NCI-H1436 treated with DMSO at 0.1 percent for 48 hours (cell line): Measurements from ENCODE around the gene RFESD.
A peak's percentile ranks its signal among the peaks of the same experiment; 100 is the strongest.

Experiments used
- DNase-seq: peaks from one replicate; lab custom pipeline; 2025; lab: John Stamatoyannopoulos, UW

The RFESD gene

DNA sequence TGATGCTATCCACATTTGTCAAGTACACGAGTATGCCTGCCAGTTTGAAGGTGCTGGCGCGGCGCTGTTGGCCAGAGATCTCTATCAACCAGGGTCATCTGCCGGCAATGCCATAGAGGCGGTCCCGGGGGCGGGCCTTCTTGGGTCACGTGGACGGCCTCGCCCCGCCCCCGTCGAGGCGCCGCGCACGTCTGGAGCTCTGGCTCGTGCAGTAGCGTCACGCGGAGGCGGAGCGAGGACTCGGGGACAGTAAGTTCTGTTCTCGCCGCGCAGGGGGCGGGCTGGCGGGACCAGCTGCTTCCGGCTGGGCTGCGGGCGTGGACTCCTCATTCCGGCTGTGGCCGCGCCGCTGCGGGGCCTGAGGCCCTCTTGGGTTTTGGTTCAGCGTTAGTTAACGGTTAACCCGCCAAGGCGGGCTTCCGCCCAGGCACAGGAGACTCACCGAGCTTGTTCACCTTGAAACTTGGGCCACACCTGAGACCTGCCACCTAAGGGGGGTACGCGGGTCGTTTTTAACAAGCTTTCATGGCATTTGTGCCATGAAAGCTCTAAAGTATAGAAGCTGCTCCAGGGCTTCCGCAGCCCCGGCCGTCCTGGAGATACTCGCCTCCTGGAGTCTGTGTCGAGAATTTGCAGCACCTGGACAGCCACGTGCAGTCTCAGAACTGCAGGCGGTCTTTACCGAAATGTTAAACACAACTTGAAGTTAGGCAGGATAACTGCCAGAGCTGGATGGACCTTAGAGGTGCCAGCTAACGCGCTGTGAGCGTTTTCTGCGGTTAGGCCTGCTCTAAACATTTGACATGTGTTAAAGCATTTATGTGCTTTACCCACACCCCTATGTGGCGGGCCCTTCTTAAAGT, at the start of gene RFESD:
Gene RFESD, plus strand, starts transcription at position 209 of the 863 bp plus-strand sequence. CDS start 5,495 bp downstream, outside the sequence.
- DNase-seq = peak; percentile 90

DNA sequence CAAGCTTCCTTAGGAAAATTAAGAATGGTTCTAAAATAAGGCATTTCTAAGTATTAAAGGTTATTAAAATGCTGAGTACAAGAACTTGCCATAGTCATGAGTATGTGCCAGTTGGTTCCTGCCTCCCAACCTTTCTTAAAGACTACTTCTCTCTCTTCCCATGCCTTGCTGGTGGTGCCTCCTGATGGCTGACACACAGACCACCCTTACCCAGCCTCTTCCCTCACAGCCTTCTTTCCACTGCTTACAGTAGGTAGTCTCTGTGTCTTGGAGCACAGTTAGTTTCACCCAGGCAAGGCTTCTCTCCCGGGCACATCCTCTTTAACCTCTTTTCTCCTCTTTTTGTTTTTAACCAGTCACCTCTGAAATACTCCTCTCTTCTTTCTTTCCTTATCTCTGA, 47.3 kb upstream of the RFESD start:
- DNase-seq = no peak

DNA sequence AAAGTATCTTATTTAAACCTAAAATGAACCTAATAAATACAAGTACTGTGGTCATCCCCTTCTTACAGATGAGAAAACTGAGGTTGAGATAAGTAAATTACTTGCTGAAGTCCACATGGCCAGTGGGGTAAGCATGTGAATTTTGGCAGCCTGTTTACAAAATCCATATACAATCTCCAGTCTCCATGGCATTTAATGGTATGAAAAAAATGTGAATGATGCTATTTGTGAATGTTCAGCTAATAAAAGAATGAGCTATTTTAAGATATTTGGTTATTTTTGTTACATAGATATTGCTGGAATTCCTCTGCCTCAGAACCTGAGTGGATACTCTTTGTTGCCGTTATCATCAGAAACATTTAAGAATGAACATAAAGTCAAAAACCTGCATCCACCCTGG, 46.0 kb upstream of the RFESD start:
- DNase-seq = no peak

DNA sequence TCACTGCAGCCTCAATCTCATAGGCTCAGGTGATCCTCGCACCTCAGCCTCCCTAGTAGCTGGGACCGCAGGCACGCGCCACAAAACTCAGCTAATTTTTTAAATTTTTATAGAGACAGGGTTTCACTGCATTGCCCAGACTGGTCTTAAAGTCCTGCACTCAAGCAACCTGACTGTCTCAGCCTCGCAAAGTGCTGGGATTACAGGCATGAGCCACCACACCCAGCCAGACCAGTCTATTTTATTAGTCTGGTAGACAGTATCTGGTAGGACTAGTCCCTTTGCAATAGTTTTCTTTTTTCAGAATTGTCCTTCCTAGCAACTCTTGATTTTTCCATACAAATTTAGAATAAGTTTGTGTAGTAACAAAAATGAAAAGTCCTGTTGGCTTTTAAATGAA, 40.8 kb upstream of the RFESD start:
- DNase-seq = no peak

DNA sequence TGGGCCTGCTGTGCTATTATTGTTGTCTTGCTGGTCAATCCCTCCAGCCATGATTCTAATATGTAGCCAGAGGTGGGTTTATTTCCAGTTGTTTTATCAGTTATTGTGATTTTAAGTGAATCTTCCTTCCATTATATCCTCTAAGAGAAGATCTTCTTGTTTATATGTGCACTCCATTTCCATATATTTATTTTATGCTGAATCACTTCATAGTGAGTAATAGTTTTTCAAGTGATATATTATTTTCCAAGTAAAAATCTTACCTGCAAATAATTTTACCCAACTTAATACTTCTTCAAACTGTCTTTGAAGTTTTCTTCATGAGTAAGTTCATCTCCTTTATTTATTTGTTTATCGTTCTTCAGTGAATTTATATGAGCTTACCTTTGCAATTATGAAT, 40.2 kb upstream of the RFESD start:
- no peak for DNase-seq

DNA sequence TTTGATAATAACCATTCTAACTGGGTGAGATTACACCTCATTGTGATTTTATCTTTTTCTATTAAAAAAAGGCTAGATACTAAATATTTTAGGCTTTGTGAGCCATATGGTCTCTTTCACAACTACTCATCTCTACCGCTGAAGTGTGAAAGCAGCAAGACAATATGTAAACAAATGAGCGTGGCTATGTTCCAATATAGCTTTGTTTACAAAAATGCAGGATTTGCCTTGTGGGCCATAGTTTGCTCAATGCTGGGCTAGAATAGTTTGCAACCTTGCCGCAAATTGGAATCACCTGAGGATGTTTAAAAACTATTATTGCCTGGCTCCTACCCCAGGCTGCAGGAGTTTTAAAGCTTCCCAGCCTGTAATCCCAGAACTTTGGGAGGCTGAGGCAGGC, 36.9 kb upstream of the RFESD start:
- no peak for DNase-seq

DNA sequence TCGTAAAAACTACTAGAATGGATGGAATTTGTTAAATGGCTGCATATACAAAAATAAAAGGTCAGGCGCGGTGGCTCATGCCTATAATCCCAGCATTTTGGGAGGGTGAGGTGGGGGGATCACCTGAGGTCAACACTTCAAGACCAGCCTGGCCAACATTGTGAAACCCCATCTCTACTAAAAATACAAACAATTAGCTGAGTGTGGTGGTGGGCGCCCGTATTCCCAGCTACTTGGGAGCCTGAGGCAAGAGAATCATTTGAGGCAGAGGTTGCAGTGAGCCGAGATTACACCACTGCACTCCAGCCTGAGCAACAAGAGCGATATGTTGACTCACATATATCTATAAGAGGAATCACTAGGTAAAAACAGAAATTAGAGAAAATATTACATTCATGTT, 36.0 kb upstream of the RFESD start:
- DNase-seq = no peak

DNA sequence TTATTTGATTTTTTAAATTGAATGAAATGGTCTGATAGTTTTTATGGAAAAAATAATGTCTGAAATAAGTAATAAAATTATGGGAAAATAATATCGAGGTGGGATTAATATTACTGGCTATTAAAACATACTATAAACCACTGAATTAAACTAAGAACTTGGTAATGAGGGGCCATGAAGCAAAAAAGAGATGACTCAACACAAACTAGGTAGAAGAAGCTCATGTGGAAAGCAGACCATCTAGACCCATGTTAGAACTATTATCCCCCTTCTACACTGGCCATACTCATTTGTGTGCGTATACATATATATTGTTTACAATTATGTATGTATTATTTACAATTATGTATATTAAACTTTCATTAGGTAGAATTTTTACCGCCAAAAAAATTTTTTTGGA, 35.2 kb upstream of the RFESD start:
- DNase-seq = no peak

DNA sequence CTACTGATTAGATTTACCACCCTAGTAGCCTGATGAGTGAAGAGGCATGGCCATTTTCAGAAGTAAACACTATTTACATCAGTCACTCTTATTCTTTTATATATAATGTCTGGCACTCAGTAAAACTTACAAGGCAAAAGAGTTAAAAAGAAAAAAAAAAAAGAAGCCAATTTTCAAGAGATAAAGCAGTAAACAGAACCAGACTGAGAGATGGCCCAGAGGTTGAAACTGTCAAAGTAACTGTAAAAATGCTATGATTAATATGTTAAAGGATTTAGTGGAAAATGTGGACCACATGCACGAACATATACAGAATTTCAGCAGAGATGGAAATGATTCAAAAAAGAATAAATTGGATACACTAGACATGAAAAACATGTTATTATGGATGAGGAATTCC, 33.1 kb upstream of the RFESD start:
- no peak for DNase-seq

DNA sequence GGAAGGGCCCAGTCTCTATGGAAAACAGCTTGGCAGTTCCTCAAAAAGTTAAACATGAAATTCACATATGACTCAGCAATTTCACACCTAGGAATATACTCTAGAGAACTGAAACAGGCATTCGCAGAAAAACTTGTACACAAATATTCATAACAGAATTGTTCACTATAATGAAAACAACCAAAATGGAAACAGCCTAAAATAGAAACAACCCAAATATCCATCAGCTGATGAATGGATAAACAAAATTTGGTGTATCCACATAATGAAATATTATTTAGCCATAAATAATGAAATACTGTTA, 31.5 kb upstream of the RFESD start:
- DNase-seq = no peak

DNA sequence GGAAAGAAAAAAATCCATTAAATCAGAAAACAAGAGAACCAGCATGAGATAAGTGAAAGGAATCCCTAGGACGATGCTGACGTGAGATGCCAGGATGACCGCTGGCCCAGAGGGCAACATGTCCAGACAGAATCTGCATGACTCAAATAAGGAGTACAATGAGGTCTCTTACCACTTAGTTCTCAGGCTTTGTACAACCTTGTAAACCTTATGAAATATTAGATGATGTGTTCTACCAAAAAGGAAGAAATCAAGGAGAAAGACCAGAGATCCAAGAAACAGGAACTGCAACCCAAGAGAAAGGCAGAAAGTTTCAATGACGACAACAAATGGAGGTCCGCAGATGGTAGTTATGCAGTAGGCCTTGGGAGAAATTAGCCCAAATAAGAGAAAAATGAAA, 29.5 kb upstream of the RFESD start:
- no peak for DNase-seq

DNA sequence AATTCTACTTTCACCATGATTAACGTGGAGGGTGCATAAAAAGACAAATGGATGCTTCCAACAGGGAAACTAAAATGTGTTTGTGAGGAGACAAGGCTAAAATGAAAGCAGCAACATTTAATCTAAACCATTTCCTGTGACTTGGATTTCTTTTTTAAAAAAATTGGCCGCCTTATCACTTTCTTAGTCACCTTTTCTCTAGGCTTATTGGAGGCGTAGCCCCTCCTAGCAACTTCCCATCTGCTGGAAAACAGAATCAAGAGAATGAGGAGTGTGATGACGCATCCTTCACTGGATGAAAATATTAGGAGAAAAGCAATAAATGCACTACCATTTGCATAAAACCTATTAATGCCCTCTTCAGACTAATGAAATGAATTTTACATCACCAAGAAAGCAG, 27.5 kb upstream of the RFESD start:
- no peak for DNase-seq

DNA sequence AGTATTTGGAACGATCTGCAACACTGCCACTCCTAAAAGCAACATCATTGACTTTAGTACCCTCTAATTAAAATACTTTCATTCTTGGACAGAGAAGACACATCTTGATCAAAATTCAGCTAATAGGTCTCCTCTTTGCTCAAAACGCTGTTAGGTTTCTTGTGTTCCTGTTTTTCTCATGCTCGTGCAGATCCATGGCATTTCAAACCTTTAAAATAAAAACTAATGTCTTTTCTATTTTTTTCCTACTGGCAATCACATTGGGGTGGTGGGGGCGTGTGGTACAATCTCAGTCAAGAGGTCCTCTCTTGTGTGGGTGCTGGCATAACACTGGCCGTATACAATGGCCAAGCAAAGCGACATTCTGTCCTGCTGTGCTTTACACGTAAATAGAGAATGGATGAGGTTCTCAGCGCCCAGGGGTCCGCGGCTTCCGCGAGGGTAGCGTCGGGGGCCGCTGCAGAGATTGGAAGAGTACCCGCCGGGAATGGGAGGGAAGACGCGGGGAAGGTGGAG, 27.0 kb upstream of the RFESD start:
- no peak for DNase-seq

DNA sequence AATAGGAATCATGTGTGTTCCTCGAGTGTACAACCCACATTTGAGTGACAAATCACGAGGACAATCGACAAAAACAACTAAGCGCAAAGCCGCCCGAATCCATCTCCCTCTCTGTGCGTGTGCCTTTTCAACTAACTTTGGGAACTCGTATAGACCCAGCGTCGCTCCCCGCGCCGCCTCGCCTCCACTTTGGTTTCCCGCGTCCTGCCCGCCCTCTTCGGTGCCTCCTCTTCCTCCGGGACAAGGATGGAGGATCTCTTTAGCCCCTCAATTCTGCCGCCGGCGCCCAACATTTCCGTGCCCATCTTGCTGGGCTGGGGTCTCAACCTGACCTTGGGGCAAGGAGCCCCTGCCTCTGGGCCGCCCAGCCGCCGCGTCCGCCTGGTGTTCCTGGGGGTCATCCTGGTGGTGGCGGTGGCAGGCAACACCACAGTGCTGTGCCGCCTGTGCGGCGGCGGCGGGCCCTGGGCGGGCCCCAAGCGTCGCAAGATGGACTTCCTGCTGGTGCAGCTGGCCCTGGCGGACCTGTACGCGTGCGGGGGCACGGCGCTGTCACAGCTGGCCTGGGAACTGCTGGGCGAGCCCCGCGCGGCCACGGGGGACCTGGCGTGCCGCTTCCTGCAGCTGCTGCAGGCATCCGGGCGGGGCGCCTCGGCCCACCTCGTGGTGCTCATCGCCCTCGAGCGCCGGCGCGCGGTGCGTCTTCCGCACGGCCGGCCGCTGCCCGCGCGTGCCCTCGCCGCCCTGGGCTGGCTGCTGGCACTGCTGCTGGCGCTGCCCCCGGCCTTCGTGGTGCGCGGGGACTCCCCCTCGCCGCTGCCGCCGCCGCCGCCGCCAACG, 26.3 kb upstream of the RFESD start, which contains the start of gene GPR150:
Gene GPR150, plus strand, starts transcription at position 58 of the 840 bp plus-strand sequence. Its CDS starts 189 bp downstream, at position 247.
- DNase-seq = no peak

DNA sequence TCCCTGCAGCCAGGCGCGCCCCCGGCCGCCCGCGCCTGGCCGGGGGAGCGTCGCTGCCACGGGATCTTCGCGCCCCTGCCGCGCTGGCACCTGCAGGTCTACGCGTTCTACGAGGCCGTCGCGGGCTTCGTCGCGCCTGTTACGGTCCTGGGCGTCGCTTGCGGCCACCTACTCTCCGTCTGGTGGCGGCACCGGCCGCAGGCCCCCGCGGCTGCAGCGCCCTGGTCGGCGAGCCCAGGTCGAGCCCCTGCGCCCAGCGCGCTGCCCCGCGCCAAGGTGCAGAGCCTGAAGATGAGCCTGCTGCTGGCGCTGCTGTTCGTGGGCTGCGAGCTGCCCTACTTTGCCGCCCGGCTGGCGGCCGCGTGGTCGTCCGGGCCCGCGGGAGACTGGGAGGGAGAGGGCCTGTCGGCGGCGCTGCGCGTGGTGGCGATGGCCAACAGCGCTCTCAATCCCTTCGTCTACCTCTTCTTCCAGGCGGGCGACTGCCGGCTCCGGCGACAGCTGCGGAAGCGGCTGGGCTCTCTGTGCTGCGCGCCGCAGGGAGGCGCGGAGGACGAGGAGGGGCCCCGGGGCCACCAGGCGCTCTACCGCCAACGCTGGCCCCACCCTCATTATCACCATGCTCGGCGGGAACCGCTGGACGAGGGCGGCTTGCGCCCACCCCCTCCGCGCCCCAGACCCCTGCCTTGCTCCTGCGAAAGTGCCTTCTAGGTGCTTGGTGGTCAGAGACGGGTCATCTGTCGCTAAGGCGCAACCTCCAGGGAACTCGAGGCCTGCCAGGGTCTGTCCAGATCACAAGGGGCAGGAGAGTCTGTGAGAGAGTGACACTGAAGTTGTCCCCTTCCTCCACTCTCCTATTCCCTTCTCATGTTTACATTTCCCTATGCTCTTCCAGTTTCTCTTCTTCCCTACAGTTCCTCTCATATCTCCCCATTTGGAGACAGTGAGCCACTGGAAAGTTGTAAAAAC, 25.4 kb upstream of the RFESD start:
- no peak for DNase-seq

DNA sequence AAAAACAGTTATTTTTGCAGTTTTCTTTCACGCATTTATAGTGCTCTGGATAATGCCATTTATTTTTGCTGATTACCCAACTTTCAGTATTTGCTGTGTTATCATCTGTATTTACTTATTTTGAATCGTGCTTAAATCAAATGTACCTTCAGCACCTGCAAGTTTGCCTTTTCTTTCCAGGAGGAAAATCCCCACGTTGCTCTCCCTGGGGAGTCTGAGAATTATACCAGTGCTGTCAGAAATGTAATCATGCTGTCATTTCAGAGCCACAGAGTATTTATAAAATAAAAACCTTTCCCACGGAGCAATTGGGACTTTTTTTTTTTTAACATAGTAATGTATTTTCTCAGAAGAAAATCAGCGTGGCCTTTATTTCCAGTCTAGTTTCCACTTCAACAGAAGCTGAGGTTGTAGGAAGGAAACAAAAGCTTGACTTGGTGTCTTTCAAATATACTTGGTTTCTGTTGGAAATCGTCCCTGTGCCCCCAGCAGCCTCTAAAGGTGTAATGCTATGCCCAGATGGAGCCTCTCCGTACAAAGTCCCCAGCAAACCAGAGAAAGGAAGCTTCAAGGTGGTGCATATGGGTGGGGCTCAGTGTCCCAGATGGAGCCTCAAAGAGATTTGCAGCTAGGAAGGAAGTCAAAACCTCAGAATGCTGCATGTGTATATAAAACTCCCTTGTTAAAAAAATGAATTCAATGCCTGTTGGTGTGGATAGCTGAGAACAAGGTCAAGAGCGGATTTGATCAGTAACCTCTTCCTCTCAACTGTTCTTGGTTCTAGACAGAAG, 24.5 kb upstream of the RFESD start:
- DNase-seq = no peak

DNA sequence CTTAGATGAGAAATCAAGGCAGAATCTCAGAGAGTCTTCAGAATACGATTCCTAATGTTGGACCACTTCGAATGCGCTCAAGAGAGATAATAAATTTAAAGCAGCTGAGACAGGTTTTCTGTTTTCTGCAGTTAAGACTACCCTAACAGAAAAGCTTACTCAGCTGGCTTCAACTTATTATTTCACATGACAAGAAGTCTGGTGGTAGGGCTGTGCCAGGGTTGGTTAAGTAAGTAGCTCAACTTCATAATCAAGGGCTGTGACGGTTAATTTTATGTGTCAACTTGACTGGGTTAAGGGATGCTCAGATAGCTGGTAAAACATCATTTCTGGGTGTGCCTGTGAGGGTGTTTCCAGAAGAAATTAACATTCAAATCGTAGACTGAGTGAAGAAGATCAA, 22.9 kb upstream of the RFESD start:
- no peak for DNase-seq

DNA sequence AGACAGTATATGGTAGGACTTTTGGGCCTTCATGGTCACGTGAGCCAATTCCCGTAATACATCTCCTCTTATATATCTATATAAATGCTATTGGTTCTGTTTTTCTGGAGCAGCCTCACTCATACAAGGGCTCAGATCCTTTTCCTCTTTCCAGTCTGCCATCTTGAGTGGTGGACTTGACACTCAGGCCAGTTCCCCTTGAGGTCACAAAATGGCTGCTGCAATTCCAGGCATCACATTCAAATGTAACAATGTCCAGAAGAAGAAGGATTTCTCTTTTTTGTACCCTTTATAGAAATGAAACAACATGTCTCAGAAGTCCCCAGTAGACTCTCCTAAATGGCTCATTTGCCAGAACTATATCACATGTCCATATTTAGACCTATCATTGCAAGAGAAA, 22.2 kb upstream of the RFESD start:
- no peak for DNase-seq

DNA sequence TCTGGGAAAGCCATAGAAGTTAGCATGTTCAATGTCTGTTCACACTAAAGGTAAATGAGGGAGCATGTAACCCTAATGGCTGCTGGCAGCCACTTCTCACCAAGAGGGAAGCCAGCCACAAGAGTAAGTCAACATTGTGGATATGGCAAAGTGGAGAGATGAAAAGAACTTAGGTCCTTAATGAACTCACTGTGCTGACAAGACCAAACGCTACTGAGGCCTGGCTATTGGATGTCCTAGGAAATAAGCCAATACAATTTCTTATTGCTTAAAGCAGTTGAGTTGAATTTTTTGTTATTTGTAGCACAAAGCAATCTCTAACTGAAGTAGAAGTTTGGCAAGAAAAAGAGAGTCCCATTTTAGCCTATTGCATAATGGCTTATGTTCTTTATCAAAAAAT, 19.9 kb upstream of the RFESD start:
- no peak for DNase-seq

DNA sequence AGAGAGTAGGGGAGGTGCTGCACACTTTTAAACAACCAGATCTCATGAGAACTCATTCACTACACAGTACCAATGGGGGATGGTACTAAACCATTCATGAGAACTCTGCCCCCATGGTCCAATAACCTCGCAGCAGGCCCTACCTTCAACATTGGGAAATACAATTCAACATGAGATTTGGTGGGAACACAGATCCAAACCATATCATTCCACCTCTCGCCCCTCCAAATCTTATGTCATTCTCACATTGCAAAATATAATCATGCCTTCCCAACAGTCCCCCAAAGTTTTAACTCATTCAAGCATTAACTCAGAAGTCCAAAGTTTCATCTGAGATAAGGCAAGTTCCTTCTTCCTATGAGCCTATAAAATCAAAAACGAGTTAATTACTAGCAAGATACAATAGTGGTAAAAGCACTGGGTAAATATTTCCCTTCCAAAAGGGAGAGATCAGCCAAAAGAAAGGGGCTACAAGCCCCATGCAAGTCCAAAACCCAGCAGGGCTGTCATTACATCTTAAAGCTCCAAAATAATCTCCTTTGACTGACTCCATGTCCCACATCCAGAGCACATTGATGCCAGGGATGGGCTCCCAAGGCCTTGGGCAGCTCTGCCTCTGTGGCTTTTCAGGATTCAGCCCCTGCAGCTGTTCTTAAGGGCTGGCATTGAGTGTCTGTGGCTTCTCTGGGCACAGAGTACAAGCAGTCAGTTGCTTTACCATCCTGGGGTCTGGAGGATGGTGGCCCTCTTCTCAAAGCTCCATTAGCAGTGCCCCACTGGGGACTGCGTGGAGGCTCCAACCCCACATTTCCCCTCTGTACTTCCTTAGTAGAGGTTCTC, 18.4 kb upstream of the RFESD start:
- no peak for DNase-seq
